Measurements from ENCODE around the gene LAPTM4A.
"Not testable (repeated sequence)": the region's sequence is repeated elsewhere in the genome, so short reads cannot be mapped to it uniquely, and the experiment has no call there.

LAPTM4A gene

GRCh38 chr2:20076757-20077156 lies 25.3 kb upstream of the LAPTM4A start:
- DNase-seq, result no peak
- no peak for ATAC-seq

GRCh38 chr2:20074901-20075300 lies 23.5 kb upstream of the LAPTM4A start:
- ATAC-seq, result no peak

GRCh38 chr2:20074046-20074648 lies 22.7 kb upstream of the LAPTM4A start:
- not testable (repeated sequence) for ATAC-seq, DNase-seq

More at GRCh38 chr2:20074901-20075300, 23.5 kb upstream of the LAPTM4A start:
- DNase-seq, result no peak

- no peak for DNase-seq
- no peak for ATAC-seq
Observed at GRCh38 chr2:20073460-20073859, 22.0 kb upstream of the LAPTM4A start.

GRCh38 chr2:20072436-20073158 lies 21.2 kb upstream of the LAPTM4A start:
- DNase-seq, result no peak
- ATAC-seq, result no peak

GRCh38 chr2:20071397-20072383 lies 20.3 kb upstream of the LAPTM4A start:
- no peak for ATAC-seq
- no peak for DNase-seq

- ATAC-seq, result no peak
Observed at GRCh38 chr2:20069756-20070155, 18.3 kb upstream of the LAPTM4A start.

GRCh38 chr2:20067992-20068584 lies 16.7 kb upstream of the LAPTM4A start:
- no peak for DNase-seq
- ATAC-seq, result no peak

More at GRCh38 chr2:20069756-20070155, 18.3 kb upstream of the LAPTM4A start:
- DNase-seq, result no peak

- ATAC-seq, result peak; percentile 28
- DNase-seq, result peak; percentile 13
Observed at GRCh38 chr2:20065885-20066602, 14.6 kb upstream of the LAPTM4A start.

- no peak for DNase-seq
- ATAC-seq, result no peak
Observed at GRCh38 chr2:20064841-20065240, 13.4 kb upstream of the LAPTM4A start.

GRCh38 chr2:20064421-20064820 lies 13.0 kb upstream of the LAPTM4A start:
- DNase-seq, result no peak
- ATAC-seq, result no peak

GRCh38 chr2:20062615-20063545 lies 11.5 kb upstream of the LAPTM4A start:
- ATAC-seq (no peak), DNase-seq (peak; percentile 14)

GRCh38 chr2:20061940-20062339 lies 10.5 kb upstream of the LAPTM4A start:
- ATAC-seq (no peak), DNase-seq (no peak)

GRCh38 chr2:20061476-20061875 lies 10.0 kb upstream of the LAPTM4A start:
- DNase-seq (no peak), ATAC-seq (no peak)

- DNase-seq, result no peak
- ATAC-seq, result no peak
Observed at GRCh38 chr2:20060106-20060505, 8.7 kb upstream of the LAPTM4A start.

GRCh38 chr2:20057268-20057667 lies 5.8 kb upstream of the LAPTM4A start:
- ATAC-seq, result no peak
- no peak for DNase-seq

GRCh38 chr2:20054931-20055330 lies 3.5 kb upstream of the LAPTM4A start:
- no peak for ATAC-seq
- no peak for DNase-seq

- DNase-seq, result no peak
- no peak for ATAC-seq
Observed at GRCh38 chr2:20054119-20054518, 2.7 kb upstream of the LAPTM4A start.

- ATAC-seq, result no peak
- peak; percentile 9 for DNase-seq
Observed at GRCh38 chr2:20052861-20053281, 1.4 kb upstream of the LAPTM4A start.

- ATAC-seq (no peak), DNase-seq (no peak)
Observed at GRCh38 chr2:20052229-20052851, 912 bp upstream of the LAPTM4A start.
